Measurements from ENCODE around the gene DLGAP1. TPM values are rescaled to one million over a fixed set of nuclear protein-coding genes. Genes with fewer than 3 reads are reported as not detected.
"Not testable (repeated sequence)": the region's sequence is repeated elsewhere in the genome, so short reads cannot be mapped to it uniquely, and the experiment has no call there.

The DLGAP1 gene
- total RNA-seq, 1 experiment from 2014 or later, result 10.1 TPM

- no peak for DNase-seq
- Histone ChIP-seq H3K27me3 (ENCODE audit: control insufficient read depth, insufficient read depth, low read length) (no peaks in the 10 kb centered on the region), H3K4me3 (ENCODE audit: insufficient read depth, low read depth, low read length) (no peak overlapping the region), H3K36me3 (replicated peaks; ENCODE audit: control insufficient read depth, insufficient read depth, low read length) (no peaks in the 10 kb centered on the region)
These were observed 801.2 kb downstream of the DLGAP1 start for GRCh38 chr18:3653851-3654441.

- no peak for DNase-seq
- Histone ChIP-seq H3K36me3 (replicated peaks; ENCODE audit: control insufficient read depth, insufficient read depth, low read length) (no peaks in the 10 kb centered on the region), H3K27me3 (ENCODE audit: control insufficient read depth, insufficient read depth, low read length) (no peaks in the 10 kb centered on the region), H3K4me3 (ENCODE audit: insufficient read depth, low read depth, low read length) (no peak overlapping the region)
These were observed 801.8 kb downstream of the DLGAP1 start for GRCh38 chr18:3653263-3653850.

DNA sequence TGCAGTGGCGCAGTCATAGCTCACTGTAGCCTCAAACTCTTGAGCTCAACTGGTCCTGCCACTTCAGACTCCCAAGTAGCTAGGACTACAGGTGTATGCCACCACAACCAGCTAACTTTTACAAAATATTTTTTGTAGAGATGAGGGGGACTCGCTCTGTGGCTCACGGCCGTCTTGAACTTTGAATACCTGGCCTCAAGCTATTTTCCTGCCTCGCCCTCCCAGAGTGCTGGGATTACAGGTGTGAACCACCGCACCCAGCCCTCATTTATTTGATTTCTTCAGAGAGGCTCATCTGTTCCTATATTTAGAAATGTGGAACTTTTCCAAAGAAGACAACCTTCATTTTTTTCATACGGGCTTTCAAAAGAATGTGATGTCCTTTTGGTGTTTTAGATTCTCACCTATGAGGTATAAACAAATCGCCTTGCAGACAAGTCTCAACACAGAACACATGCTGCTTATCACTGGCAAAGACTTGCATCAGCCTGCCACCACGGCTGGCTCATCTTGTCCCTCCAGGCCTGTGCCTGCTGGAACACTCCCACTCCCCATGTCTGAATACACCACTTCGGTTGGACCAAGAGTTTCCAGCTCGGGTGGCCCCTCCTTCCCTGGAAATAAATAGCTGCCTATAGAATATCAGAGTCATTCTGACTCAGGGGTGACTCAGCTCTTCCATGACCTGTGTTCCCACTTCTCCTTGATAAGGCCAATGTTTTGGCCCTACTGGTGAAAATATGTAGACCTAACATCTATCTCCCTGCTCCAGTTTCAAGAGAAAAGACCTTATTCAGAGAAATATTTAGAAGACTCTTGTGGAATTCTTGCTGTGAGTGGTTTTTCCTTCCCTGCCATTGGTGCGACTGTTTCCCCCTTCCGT, 802.5 kb downstream of the DLGAP1 start:
- Histone ChIP-seq H3K4me3 (ENCODE audit: insufficient read depth, low read depth, low read length) (no peak overlapping the region), H3K27me3 (ENCODE audit: control insufficient read depth, insufficient read depth, low read length) (no peaks in the 10 kb centered on the region), H3K36me3 (replicated peaks; ENCODE audit: control insufficient read depth, insufficient read depth, low read length) (no peaks in the 10 kb centered on the region)
- peak; percentile 49 for DNase-seq

DNA sequence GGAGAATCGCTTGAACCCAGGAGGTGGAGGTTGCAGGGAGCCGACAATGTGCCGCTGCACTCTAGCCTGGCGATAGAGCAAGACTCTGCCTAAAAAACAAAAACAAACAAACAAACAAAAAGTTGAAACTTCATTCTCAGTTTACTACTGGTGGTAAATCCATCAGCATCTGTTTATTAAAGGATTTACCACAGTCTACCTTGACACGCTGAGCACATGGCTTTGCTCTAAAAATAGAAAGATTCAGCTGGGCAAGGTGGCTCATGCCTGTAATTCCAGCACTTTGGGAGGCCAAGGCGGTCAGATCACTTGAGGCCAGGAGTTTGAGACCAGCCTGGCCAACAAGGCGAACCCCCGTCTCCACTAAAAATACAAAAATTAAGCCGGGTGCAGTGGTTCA, 803.8 kb downstream of the DLGAP1 start:
- H3K4me3 ChIP-seq (ENCODE audit: insufficient read depth, low read depth, low read length), result no peak overlapping the region
- no peak for DNase-seq
- H3K27me3 ChIP-seq (ENCODE audit: control insufficient read depth, insufficient read depth, low read length), result no peaks in the 10 kb centered on the region
- H3K36me3 ChIP-seq (replicated peaks; ENCODE audit: control insufficient read depth, insufficient read depth, low read length), result no peaks in the 10 kb centered on the region

DNA sequence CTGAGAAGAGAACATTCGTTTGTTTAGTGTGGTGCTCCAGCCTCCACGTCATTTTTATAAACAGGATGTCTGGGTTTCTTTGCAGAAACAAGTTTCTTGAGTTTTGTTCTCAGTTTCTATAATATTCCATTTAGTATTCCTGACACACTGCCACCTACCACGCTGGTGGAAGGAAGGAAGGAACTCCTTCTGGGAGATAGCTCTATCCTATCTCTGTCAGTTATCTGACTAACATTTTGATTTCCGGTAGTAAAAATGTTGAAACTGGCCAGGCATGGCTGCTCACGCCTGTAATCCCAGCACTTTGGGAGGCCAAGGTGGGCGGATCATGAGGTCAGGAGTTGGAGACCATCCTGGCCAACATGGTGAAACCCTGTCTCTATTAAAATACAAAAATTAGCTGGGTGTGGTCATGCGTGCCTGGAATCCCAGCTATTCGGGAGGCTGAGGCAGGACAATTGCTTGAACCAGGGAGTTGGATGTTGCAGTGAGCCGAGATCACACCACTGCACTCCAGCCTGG, 804.5 kb downstream of the DLGAP1 start:
- H3K4me3 ChIP-seq (ENCODE audit: insufficient read depth, low read depth, low read length); DNase-seq; H3K36me3 ChIP-seq (replicated peaks; ENCODE audit: control insufficient read depth, insufficient read depth, low read length); H3K27me3 ChIP-seq (ENCODE audit: control insufficient read depth, insufficient read depth, low read length): not testable (repeated sequence)

GRCh38 chr18:3649633-3650426, 805.3 kb downstream of the DLGAP1 start:
- Histone ChIP-seq H3K27me3 (ENCODE audit: control insufficient read depth, insufficient read depth, low read length) (no peaks in the 10 kb centered on the region), H3K4me3 (ENCODE audit: insufficient read depth, low read depth, low read length) (no peak overlapping the region), H3K36me3 (replicated peaks; ENCODE audit: control insufficient read depth, insufficient read depth, low read length) (no peaks in the 10 kb centered on the region)
- DNase-seq, result no peak

- H3K27me3 ChIP-seq (ENCODE audit: control insufficient read depth, insufficient read depth, low read length), result no peaks in the 10 kb centered on the region
- H3K36me3 ChIP-seq (replicated peaks; ENCODE audit: control insufficient read depth, insufficient read depth, low read length), result no peaks in the 10 kb centered on the region
- no peak overlapping the region for H3K4me3 ChIP-seq (ENCODE audit: insufficient read depth, low read depth, low read length)
- no peak for DNase-seq
These were observed 805.9 kb downstream of the DLGAP1 start for GRCh38 chr18:3649135-3649632.

- Histone ChIP-seq H3K27me3 (ENCODE audit: control insufficient read depth, insufficient read depth, low read length) (no peaks in the 10 kb centered on the region), H3K36me3 (replicated peaks; ENCODE audit: control insufficient read depth, insufficient read depth, low read length) (no peaks in the 10 kb centered on the region), H3K4me3 (ENCODE audit: insufficient read depth, low read depth, low read length) (no peak overlapping the region)
- peak; percentile 52 for DNase-seq
These were observed 806.5 kb downstream of the DLGAP1 start for GRCh38 chr18:3648641-3649040.

DNA sequence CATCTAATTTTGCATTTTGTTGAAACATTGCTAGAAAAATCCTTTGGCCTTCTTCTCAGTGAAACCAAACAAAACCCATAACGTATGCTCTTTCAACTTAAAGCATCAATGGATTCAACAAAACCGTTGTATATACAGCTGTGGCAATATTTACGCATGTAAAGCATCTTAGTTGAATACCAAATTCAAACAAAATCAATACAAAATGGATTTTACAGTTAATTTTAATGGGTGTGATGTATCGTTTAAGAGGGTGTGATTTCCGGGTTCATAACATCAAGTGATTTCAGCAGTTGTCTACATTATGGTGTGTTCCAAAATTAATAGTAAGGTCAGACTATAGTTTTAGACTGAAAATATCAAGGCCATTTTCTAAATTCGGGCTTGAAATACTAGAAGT, 806.9 kb downstream of the DLGAP1 start:
- Histone ChIP-seq H3K4me3 (ENCODE audit: insufficient read depth, low read depth, low read length) (no peak overlapping the region), H3K36me3 (replicated peaks; ENCODE audit: control insufficient read depth, insufficient read depth, low read length) (no peaks in the 10 kb centered on the region), H3K27me3 (ENCODE audit: control insufficient read depth, insufficient read depth, low read length) (no peaks in the 10 kb centered on the region)
- DNase-seq, result no peak

DNA sequence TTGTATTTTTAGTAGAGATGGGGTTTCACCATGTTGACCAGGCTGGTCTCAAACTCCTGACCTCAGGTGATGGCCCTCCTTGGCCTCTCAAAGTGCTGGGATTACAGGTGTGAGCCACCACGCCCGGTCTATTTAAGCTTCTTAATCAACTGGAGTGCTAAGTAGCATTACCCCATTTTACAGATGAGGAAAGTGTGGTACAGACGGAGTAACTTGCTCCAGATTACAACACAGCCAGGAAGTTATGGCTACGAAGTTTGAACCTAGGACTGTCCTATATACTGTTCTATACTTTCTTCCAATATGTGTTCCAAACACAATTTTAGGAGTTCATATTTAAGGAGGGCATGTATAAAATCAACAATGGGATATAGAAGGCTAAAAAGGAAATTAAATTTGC, 807.5 kb downstream of the DLGAP1 start:
- H3K27me3 ChIP-seq (ENCODE audit: control insufficient read depth, insufficient read depth, low read length), result no peaks in the 10 kb centered on the region
- no peaks in the 10 kb centered on the region for H3K36me3 ChIP-seq (replicated peaks; ENCODE audit: control insufficient read depth, insufficient read depth, low read length)
- no peak overlapping the region for H3K4me3 ChIP-seq (ENCODE audit: insufficient read depth, low read depth, low read length)
- DNase-seq, result no peak

DNA sequence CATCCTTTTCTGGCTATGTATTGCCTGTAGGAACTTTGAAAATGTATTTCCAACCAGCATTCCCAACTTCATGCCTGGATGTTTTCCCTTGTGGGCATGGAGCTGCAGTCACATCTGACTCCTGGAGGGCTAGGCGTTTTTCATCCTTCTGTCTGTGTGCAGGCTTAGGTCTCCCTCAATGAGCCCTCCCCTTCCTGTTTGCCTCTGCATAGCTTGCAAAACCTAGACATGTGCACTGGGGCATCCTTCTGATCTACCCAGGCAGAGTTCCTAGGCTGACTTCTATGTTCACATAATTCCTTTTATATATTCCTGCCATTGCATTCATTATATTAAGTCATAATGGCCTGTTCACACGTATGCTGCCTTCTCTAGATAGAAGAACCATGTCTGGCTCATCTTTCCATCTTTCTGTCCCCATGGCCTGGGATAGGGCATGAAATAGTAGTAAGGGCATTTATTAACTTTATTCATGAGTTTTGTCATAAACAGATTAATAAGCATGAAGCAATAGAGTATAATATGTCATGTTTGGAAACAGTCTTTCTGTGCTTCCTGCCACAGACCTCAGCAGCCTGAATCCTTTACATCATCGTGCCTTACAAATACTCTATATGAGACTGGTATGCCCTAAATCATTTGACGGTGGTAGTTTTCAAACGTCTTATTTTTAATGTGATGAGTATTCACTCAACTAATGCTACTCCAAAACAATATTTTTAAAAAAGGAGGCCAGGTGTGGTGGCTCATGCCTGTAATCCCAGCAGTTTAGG, 809.5 kb downstream of the DLGAP1 start:
- no peak overlapping the region for H3K4me3 ChIP-seq (ENCODE audit: insufficient read depth, low read depth, low read length)
- H3K36me3 ChIP-seq (replicated peaks; ENCODE audit: control insufficient read depth, insufficient read depth, low read length), result no peaks in the 10 kb centered on the region
- no peaks in the 10 kb centered on the region for H3K27me3 ChIP-seq (ENCODE audit: control insufficient read depth, insufficient read depth, low read length)
- no peak for DNase-seq

DNA sequence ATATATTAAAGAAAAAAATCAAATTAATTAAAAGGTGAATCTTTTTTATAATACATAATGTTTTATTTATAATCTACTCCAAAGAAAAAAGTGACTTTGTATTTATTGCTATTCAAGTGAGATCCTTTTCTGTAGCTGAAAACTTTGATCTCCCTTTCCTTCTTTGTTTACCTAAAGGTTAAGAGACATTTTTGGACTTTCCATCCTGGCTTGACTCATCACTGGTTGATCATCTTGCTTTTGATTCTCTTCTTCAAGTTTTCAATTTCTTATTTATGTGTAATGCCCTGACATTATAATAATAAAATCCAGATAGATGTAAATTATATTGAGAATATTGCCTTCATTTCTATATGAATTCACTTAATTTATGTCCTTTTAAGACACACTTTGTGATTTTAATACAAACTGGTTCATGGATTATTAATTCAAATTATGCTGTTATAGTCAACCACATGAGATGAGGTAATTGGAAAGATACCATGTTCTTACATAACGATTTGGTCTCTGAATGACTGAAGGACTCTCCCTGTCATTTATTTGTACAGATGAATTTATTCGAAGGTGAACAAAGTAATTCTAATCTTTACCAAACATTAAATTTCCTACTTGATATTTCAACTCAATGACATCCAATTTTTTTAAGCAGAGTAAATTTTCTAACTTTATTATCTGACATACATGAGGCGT, 820.7 kb downstream of the DLGAP1 start:
- Histone ChIP-seq H3K36me3 (replicated peaks; ENCODE audit: control insufficient read depth, insufficient read depth, low read length) (no peaks in the 10 kb centered on the region), H3K27me3 (ENCODE audit: control insufficient read depth, insufficient read depth, low read length) (no peaks in the 10 kb centered on the region), H3K4me3 (ENCODE audit: insufficient read depth, low read depth, low read length) (no peak overlapping the region)
- DNase-seq, result no peak

GRCh38 chr18:3631887-3632286, 823.2 kb downstream of the DLGAP1 start:
- DNase-seq, result no peak

More at GRCh38 chr18:3631887-3632286, 823.2 kb downstream of the DLGAP1 start:
- Histone ChIP-seq H3K4me3 (ENCODE audit: insufficient read depth, low read depth, low read length) (no peak overlapping the region), H3K27me3 (ENCODE audit: control insufficient read depth, insufficient read depth, low read length) (no peaks in the 10 kb centered on the region), H3K36me3 (replicated peaks; ENCODE audit: control insufficient read depth, insufficient read depth, low read length) (no peaks in the 10 kb centered on the region)

Data from H7 (cell line).